Muscle layer of colon (tissue), 2 donors: ENCODE results near the gene FSTL4.

Source experiments
- H3K27ac ChIP-seq: one replicate; pipeline ENCODE4 v1.7.0; 2013; ENCODE audit warnings: low read depth, mild to moderate bottlenecking, low read length, moderate library complexity
- H3K27me3 ChIP-seq, 2 donors: one replicate each; pipeline ENCODE4 v1.7.0; 2013; ENCODE audit warnings: low read length in 2 of 2, mild to moderate bottlenecking in 2 of 2; ENCODE audit not compliant: insufficient read depth in 2 of 2, control insufficient read depth in 1 of 2
- H3K36me3 ChIP-seq: one replicate; pipeline ENCODE4 v1.7.0; 2013; ENCODE audit warnings: mild to moderate bottlenecking, low read length; ENCODE audit not compliant: insufficient read depth
- H3K4me1 ChIP-seq: one replicate; pipeline ENCODE4 v1.7.0; 2013; ENCODE audit warnings: mild to moderate bottlenecking, low read length; ENCODE audit not compliant: insufficient read depth
- H3K4me3 ChIP-seq, 2 donors: one replicate each; pipeline ENCODE4 v1.7.0; 2013; ENCODE audit warnings: low read length in 2 of 2, low read depth in 1 of 2, mild to moderate bottlenecking in 1 of 2, moderate library complexity in 1 of 2
- H3K9ac ChIP-seq: one replicate; pipeline ENCODE4 v1.7.0; 2013; ENCODE audit warnings: low read length
- H3K9me3 ChIP-seq: one replicate; pipeline ENCODE4 v1.7.0; 2013; ENCODE audit warnings: mild to moderate bottlenecking, low read length
- donor health status: abdominal sarcoma.
- donor health status: Adenocarcinoma of cecum.

Gene FSTL4

DNA sequence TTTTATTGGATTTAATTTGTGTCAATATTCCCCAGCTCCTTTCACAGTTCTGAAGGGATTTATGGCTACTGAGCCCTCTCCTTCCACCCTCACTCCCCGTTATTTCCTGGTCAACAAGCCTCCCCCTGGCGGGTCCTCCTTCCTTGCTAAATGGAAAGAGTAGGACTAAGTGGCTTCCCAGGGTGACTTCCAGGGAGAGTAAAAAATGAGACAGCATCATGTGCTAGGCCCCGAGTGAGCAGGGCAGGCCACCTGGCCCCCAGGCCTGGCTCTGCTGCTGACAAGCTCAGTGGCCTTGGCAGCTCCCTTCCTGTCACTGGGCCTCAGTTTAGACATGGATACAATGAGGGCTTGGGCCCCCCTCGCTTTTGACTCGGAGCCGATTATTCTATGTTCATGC is 359.3 kb downstream of the FSTL4 start:
- Histone ChIP-seq H3K36me3 (no peaks in the 10 kb centered on the region), H3K9me3 (no peaks in the 10 kb centered on the region), H3K4me1 (no peaks in the 10 kb centered on the region), H3K4me3 (no peak overlapping the region), H3K9ac (no peak overlapping the region), H3K27me3 (no peaks in the 10 kb centered on the region), H3K27ac (no peak overlapping the region)

- Histone ChIP-seq H3K27ac (no peak overlapping the region), H3K36me3 (no peaks in the 10 kb centered on the region), H3K4me1 (no peaks in the 10 kb centered on the region), H3K9ac (no peak overlapping the region), H3K4me3 (no peak overlapping the region), H3K9me3 (no peaks in the 10 kb centered on the region), H3K27me3 (no peaks in the 10 kb centered on the region)
Measured at GRCh38 chr5:133252133-133252480, 360.2 kb downstream of the FSTL4 start.

GRCh38 chr5:133251296-133252132 is 360.8 kb downstream of the FSTL4 start:
- H3K27ac ChIP-seq = no peak overlapping the region
- no peaks in the 10 kb centered on the region for H3K9me3 ChIP-seq
- H3K36me3 ChIP-seq = no peaks in the 10 kb centered on the region
- no peaks in the 10 kb centered on the region for H3K27me3 ChIP-seq
- H3K9ac ChIP-seq = no peak overlapping the region
- no peaks in the 10 kb centered on the region for H3K4me1 ChIP-seq
- H3K4me3 ChIP-seq = no peak overlapping the region

- no peaks in the 10 kb centered on the region for H3K36me3 ChIP-seq
- H3K4me1 ChIP-seq = no peaks in the 10 kb centered on the region
- H3K9me3 ChIP-seq = no peaks in the 10 kb centered on the region
- H3K9ac ChIP-seq = no peak overlapping the region
- H3K27me3 ChIP-seq = no peaks in the 10 kb centered on the region
- no peak overlapping the region for H3K4me3 ChIP-seq
- no peak overlapping the region for H3K27ac ChIP-seq
Measured at GRCh38 chr5:133250527-133250926, 361.8 kb downstream of the FSTL4 start.

DNA sequence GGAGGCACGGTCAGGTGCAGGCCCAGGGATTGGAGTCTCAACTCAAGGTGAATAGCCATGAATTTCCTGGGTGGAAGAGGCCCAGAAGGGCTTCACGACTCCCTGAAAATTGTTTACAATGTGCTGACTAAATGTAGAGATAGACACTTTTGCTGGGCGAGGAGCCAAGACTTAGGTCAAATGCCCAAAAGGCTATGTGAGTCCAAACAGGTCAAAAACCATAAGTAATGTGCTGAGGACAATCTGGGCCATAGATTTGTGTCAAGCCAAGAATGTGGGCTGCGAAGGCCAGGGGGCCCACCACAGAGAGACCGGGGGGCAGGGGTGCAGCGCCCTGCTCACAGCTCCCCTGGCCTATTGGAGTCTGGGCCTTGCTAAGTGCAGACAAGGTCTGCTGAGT is 362.7 kb downstream of the FSTL4 start:
- no peaks in the 10 kb centered on the region for H3K27me3 ChIP-seq
- no peaks in the 10 kb centered on the region for H3K9me3 ChIP-seq
- H3K4me3 ChIP-seq = no peak overlapping the region
- no peak overlapping the region for H3K9ac ChIP-seq
- H3K4me1 ChIP-seq = no peaks in the 10 kb centered on the region
- no peak overlapping the region for H3K27ac ChIP-seq
- no peaks in the 10 kb centered on the region for H3K36me3 ChIP-seq

DNA sequence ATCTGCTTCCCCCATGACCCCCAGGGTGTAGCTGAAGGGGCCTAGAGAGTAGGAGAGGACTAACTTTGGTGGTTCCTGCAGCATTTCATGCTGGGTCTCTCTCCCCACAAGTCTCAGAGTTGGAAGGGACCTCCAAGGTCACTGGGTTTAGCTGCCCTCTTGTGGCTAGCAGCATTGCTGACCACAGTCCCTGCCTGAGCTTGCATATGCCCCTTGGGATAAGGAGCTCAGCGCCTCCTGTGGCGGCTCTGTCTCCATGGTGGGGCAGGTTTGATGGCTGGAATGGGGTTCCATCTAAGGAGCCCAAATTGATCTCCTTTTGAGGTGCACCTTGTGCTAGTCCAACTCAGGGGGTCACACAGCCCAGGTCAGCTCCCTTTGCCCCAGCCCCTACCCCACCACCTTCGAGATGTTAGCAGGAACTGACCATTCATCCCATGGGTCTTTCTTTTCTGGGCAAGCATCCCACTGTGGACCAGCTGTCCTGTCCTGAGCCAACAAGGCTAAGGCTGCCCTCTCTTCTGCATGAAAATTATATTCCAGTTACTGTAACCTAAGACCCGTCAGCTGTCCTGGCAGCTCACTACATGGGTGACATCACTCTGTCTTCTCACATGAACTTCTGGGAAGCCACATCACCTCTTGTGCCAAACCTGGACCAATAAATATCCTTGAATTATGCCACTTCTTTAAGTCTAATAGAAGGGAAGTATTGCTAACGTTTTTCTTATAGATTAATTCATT is 364.3 kb downstream of the FSTL4 start:
- Histone ChIP-seq H3K4me1 (no peaks in the 10 kb centered on the region), H3K9ac (no peak overlapping the region), H3K27ac (no peak overlapping the region), H3K4me3 (no peak overlapping the region), H3K9me3 (no peaks in the 10 kb centered on the region), H3K36me3 (no peaks in the 10 kb centered on the region), H3K27me3 (no peaks in the 10 kb centered on the region)

- Histone ChIP-seq H3K27me3 (no peaks in the 10 kb centered on the region), H3K4me3 (no peak overlapping the region), H3K9me3 (no peaks in the 10 kb centered on the region), H3K36me3 (no peaks in the 10 kb centered on the region), H3K27ac (no peak overlapping the region), H3K9ac (no peak overlapping the region), H3K4me1 (no peaks in the 10 kb centered on the region)
Measured at GRCh38 chr5:133247151-133247709, 365.1 kb downstream of the FSTL4 start.

DNA sequence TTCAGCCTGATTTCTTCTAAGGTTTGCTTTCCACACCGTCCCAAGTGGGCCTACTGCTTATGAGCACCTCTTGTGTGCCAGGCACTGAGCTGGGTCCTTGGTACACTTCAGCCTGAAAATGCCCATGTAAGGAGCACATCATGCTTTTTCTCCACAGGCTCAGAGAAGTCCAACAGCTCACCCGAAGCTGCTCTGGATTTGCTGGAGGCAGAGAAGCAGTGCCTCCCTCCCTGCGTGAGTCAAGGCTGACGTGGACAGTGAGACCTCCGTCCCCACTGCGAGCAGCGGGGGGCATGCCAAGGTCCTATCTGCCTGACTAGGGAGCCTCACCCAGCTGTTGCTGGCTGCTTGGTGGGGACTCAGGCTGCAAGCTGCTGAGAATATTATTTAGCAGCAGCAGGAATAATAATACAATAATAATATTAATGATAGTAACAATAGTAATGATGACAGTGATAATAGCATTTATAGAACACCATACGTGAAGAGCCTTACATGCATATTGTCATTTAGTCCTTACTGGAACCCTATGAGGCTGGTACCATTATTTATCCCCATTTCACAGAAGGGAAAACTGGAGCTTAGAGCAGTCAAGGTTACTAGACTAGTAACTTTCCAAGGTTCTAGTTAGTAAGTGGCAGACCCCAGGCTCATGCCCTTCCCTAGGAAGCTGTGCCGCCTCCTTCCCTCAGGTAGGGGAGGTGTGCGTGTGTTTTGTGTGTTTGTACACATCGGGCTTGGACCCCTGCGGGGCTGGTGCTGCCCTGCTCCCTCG is 365.8 kb downstream of the FSTL4 start:
- Histone ChIP-seq H3K9ac (no peak overlapping the region), H3K27me3 (no peaks in the 10 kb centered on the region), H3K36me3 (no peaks in the 10 kb centered on the region), H3K9me3 (no peaks in the 10 kb centered on the region), H3K27ac (no peak overlapping the region), H3K4me3 (no peak overlapping the region), H3K4me1 (no peaks in the 10 kb centered on the region)

DNA sequence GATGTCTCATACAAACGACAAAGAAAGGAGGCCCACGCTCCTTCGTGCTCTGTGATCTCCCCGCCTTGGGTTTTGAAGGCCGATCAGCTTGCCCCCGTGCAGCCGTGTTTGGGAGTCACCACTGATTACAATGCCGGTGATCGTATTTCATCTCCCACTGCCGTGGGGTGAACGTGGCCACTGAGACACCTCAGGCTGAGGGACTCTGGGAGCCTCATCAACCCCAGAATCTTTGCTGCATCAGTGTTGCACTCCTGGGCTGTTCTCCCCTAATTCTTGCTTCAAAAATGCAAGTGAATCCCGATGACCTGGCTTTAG is 366.3 kb downstream of the FSTL4 start:
- Histone ChIP-seq H3K9ac (no peak overlapping the region), H3K4me1 (no peaks in the 10 kb centered on the region), H3K4me3 (no peak overlapping the region), H3K36me3 (no peaks in the 10 kb centered on the region), H3K27ac (no peak overlapping the region), H3K9me3 (no peaks in the 10 kb centered on the region), H3K27me3 (no peaks in the 10 kb centered on the region)

DNA sequence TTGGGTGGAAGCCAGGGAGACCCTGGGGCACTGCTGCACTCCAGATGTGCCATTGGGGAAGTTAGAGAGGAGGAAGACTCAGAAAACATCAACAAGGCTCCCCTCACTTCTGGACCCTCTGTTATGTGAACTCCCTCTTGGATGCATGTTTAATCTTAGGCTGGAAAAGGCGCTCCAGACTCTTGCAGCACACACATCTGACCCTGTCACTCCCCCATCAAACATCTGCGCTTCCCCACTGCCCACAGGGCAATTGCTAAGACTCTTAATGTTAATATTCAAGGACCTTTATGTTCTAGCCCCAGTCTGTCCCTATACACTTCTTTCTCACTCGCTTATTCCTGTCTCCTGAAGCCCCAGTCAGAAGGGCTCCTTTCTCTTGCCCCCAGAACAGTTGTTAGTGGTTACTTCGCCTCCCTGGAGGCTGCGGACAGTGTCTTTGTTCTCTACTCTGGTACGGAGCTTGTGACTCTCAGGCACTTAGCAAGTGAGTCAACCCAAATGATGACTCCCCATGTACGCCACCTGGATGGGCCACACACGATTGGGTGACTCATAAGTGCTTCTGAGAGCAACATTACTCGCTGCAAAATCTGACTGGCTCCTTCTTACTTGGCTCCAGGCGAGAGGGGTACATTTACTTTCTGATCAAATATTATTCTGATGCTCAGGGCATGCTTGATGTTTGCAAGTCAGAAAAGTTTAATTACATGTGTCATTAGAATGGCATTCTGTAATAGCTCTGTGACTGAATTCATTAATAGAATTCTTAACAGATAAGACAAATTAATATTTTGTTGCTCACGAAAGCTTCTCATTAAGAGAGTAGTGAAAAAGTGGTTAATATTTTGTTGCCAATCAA is 366.9 kb downstream of the FSTL4 start:
- no peak overlapping the region for H3K9ac ChIP-seq
- H3K36me3 ChIP-seq = no peaks in the 10 kb centered on the region
- no peak overlapping the region for H3K27ac ChIP-seq
- H3K4me3 ChIP-seq = no peak overlapping the region
- H3K27me3 ChIP-seq = no peaks in the 10 kb centered on the region
- H3K4me1 ChIP-seq = no peaks in the 10 kb centered on the region
- H3K9me3 ChIP-seq = no peaks in the 10 kb centered on the region

DNA sequence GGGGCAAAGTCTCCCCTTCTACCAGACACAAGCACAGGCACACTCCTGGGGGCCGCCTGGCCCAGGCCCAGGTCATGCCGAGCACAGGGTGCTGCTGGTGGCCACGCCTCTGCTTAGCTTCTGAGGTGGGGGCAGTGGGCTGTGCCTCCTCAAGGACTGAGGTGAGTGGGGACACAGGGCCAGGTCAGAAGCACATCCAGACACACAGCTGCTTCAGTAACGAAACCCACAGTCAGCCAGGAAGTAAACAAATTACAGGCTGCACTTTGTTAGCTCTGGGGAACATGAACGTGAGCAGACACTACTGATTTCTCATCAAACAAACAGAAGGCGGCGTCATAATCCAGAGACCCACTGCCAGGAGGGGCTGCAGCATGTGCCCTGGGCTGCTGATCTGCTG is 368.1 kb downstream of the FSTL4 start:
- Histone ChIP-seq H3K27me3 (no peaks in the 10 kb centered on the region), H3K36me3 (no peaks in the 10 kb centered on the region), H3K27ac (no peak overlapping the region), H3K4me3 (no peak overlapping the region), H3K9me3 (no peaks in the 10 kb centered on the region), H3K4me1 (no peaks in the 10 kb centered on the region), H3K9ac (no peak overlapping the region)
